AG20443 (cell line): ENCODE measurements around the gene TOX4.
"Not testable (repeated sequence)": the region's sequence is repeated elsewhere in the genome, so short reads cannot be mapped to it uniquely, and the experiment has no call there.

Experiments
- DNase-seq: peaks from one replicate; pipeline ENCODE4 v3.0.0; 2012; ENCODE audit warnings: low spot score, mixed read lengths

The TOX4 gene

DNA sequence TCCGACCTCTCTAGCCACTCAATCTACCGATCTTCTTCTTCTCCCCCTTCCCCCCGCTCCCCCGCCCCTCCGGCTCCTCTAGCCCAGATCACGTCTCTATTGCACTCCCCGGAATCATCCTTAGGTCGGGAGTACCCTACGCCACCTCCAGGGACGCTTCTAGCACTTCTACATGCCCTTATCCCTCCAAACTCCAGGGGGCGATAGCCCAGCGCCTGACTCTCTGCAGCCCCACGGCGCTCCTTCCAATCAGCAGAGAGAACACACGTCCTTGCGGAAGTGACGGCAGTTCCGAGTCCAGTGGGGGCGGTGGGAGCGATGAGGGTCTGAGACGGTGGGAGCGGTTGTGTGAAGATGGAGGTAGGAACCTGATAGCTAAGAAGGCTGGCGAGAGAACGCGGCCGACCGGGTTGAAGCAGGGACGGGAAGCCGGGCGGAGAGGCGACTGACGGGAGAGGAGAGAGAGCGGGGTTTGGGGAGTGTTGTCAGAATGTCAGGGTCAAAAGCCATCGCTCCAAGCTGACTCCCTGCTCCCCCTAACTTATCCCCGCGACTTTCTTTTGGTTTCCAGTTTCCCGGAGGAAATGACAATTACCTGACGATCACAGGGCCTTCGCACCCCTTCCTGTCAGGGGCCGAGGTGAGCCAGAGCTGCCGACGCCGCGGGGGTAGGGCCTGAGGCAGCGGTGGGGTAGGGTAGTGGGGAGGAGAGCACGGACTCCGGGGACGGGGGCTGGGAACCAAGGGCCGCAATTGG is at the start of gene TOX4, which contains the start of gene RAB2B:
TOX4 (plus strand) TSS at position 271 of the 757 bp plus-strand sequence; CDS start at position 355, 84 bp downstream.
RAB2B (minus strand) TSS at position 35 of the 757 bp plus-strand sequence. CDS start 87 bp downstream, outside the sequence.
- peak; percentile 95 for DNase-seq

DNA sequence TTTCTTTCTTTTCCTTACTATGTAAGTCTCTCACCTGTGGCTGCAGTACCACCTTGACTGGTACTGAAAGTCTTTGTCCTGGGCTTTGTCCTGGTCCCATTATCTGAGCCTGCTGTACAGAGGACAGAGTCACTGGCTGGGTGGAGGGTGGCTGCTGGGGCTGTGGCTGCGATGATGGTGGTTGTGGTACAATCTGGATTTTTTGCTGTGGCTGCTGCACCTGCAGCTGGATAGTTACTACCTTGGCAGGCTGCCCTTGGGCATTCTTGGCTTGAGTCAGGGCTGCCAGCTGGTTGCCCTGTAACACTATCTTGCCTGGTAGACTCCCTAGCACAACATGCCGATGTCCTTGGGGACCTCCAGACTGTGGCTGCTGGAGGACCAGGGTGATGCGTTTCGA is 48.1 kb upstream of the TOX4 start:
- no peak for DNase-seq

DNA sequence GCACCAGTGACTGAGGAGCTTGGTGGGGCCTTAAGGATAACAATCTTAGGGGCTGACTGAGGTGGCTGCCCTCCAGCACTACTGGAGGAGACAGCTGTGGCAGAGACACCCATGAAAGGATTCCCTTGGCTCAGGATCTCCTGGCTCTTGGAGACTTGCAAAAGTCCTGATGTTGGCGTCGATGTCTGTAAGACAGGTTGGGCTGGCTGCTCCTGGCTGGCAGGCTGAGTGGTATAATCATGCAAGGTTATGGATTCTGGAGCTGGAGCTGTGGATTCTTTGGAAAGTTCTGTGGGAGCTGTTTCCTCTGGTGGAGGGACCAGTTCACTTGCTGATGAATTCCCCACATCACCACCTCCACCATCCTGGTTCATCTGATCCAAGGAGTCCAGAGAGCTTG is 45.9 kb upstream of the TOX4 start:
- DNase-seq: no peak

DNA sequence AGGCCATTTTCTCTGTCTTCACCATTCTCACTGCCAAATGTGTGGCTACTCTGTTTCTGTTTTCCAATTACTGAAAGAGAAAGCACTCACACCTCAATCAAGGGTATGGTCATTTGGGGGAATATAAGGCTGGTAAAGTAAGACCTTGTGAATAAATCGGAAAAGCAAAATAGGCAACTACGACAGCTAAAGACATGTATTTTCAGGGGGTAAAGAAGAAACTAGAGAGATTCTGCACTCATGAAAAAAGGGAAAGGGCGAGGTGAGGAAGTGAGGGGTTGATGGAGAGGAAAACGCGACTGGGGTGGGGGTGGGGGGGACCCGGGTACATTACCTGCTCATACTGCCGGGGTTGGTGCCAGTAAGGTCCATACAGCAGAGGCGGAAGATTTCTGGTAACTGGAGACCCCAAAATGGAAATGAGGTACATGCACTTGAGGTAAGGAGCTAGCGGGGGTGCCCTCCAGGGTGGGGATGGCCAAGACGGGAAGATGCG is 40.4 kb upstream of the TOX4 start:
- no peak for DNase-seq

DNA sequence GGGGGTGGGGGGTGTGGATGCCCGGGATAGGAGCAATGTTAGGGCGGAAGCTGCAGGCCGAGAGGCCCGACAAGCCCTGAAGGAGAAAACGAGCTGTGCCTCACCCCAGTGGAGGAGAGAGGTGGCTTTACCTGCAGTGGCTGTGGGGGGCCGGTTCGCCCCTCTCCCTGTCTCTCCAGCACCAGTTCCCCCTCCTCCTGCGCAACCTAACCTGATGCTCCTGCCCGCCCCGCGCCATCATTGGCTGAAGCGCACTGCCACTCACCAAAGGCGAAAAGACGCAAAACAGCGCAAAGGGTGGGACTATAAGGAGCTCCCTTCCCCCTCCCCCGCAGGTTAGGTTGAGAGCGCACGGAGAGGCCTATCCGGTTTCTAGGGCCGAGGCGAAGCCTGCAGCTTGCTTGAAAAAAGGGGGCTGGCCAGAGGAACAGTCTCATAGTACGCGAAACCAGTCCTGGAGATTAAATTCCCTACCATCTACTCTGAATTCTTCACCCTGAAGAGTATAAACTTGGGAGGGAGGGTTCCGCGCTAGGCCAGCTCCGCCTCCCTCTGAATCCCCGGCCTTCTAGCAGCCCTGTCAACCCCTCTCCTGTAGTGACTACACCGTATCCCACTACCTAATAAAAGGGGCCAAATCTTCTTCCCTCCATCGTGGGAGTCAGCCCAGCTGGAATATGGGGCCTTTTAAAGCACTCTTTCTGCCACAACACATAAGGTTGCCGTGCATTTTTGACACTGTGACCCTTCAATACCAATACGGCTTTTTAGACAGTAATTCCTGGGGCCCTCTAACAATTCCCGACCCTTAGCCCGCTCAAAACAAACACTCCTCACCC is 39.7 kb upstream of the TOX4 start:
- DNase-seq: peak; percentile 98

DNA sequence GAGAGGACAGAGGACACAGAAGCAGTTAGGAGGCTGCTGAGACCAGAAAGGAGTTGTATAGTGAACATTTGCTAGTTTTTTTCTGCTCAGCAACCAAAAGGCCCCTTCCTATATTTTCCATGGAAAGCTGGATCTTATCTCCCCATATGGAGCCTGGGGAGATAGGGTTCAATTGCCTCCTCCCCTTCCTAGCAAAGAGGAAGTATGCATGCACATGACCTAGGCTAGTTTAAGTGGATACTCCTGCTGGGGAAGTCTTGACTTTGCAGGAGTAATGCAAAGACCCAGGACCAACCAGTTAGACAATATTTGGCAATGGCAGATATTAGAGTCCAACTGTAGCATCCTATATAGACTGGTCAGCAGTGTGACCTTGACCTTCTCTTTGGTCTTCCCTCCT is 36.1 kb upstream of the TOX4 start:
- DNase-seq: no peak

DNA sequence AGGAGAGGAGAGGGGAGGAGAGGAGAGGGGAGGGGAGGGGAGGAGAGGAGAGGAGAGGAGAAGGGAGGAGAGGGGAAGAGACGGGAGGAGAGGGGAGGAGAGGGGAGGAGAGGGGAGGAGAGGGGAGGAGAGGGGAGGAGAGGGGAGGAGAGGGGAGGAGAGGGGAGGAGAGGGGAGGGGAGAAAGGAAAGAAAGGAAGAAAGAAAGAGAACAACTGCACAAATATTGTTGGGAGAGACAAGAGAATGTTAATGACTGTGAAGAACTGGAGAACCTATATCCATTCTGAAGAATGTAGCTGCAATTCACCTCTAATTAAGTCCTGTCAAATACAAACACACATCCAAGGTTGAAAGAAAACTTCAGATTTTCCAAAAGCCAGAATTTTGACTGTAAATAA is 34.3 kb upstream of the TOX4 start:
- DNase-seq: not testable (repeated sequence)

DNA sequence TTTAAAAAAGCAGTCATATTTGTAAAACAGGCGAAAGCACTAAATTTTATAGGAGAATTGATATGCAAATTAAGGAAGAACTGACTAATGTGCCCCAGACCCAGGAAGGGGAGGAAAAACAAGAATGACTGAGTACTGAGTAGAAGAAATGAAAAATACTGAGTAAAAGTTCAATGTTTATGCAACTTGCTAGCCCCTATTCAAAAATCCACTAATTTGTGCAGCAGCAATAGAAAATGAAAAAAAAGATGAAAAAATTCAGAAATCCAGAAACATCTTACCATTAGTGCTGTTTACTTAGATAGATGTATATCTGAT is 27.1 kb upstream of the TOX4 start:
- no peak for DNase-seq

DNA sequence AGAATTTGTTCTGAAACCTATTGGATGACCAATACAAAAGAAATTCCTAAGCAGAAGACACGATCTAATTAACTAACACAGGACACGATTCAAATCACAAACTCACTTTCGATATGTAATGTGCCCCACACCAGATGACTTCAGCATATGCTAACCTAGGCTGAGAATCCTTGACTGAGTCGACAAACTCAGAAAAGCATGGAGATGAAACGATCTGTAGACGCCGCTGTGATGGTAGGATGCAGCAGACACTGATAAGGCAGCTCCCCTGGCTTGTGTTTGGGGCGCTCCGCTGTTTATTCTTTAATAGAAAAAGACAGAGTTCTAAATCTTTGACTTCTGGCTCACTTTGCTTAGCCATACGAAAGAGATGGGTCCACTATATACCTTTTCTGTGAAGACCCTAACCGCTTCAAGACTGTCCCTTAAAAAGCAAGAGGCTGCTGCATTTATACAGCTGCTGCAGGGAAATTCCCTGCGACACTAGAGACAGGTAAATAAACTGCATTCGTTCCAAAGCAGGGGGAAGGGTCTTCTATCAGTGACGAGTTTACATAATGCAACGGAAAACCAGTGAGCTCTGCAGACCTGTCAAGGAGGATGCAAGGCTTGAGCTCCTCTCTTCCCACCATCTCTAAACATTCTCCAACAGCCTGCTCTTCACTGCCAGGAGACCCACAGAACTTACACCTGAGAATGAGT is 22.0 kb upstream of the TOX4 start:
- DNase-seq: peak; percentile 9

DNA sequence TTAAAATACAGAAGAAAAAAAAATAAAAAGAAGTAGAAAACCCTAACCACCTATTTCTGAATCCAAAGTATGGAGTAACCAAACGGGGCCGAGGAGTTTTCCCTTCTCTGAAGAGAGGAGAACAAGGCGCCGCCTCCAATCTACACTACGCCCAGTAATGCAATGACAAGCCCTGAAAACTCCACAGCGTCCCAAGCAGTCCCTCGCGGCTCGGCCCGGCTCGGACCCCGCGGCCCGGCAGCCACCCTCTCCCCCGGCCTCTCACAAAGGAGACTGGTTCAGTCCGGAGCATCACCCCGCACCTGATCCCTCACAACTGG is 21.4 kb upstream of the TOX4 start:
- peak; percentile 51 for DNase-seq

DNA sequence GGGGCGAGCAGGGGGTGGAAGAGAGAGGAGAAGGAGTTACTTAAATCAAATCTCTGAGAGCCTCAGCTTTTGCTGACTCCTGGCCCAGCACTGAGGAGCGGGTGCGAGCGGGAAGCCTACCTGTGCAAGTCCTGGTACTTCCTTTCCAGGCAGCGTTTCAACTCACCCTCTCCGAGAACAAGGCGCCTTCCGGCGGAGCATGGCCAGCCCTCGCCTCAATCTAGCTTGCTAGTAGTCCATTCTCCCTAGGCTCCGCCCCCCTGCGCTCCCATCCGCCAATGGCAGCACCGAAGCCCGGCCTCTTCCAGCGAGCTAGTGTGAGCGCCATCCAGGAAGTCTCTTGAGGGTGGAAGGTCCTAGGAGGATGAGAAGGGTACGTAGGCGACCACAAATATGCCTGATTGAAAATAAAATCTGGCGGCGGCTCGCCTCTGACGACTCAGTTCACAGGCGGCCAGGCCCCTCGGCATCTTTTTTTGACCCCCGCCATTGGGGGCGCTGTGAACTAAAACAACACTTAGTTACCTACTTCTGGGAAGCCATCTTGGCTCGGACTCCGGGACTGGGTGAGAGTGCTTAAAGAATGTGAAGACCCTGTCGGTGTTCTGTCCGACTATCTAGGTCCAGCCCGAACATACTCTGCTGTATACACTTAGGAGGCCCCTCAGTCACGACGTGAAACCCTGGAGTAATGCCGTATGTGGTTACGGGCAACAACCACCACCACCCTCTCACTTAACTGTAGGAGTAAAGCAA is 20.9 kb upstream of the TOX4 start, which contains the start of gene CHD8:
CHD8 (minus strand) TSS at position 212 of the 756 bp plus-strand sequence. CDS start 24,480 bp downstream, outside the sequence.
- peak; percentile 99 for DNase-seq

DNA sequence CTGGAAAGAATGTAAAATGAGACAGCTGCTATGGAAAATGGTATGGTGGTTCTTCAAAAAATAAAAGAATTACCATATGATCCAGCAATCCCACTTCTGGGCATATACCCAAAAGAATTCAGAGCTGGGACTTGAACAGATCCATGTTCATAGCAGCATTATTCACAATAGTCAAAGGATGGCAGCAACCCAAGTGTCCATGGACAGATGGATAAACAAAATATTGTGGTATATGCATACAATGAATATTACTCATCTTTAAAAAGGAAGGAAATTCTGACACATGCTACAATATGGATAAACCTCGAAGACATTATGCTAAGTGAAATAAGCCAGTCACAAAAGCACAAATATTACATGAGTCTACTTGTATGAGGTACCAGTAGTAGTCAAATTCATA is 9.4 kb upstream of the TOX4 start:
- DNase-seq: no peak

DNA sequence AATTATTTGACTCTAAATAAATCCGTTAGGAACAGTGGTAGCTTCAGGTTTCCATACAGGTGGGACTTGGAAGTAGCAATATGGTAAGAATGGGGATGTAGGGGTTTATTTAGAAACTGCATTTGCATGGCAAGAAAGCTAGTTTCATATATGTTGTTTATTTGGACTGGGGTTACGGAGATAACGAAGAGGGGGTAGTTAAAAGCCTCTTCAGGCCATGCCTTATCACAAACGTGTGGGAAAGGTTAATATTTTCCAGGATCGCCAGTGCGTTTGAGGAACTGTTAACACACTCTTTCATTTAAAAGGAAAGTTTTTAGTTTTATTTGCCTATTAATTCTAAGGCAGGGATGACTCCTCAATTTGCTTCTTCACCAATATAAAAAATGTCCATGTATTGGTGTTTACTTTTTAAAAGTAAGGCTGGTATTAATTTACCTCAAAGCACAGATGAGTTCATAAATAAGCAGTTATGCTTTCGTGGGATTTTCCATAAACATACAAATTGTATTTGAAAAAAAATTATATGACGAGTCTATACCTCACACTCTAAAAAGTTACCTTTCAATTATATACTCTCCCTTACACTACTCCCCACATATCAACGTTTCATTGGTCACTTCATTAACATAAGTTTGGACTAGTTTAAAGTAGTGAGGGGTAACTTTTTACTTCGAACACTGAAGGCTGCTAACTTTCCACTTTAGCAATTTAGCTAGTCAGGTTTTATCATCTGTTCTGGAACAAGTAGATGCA is 1.1 kb upstream of the TOX4 start:
- no peak for DNase-seq

DNA sequence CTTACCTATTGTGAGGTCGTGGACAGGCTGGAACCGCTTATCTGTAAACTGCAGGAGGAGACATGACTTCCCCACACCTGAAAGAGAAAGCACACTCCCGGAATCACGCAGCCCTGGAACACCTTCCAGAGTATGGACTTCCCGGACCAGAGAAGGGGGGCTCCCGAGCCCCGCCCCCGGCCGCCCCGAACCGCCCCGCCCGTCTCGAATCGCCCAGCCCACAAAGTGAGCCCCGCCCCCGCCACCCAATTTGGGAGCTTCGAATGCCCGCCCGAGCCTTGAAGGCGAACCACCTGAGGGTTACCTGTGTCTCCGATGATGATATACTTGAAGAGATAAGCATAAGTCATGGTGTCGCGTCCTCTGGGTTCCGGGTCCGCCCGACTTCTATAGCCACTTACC is 471 bp upstream of the TOX4 start:
- peak; percentile 87 for DNase-seq

DNA sequence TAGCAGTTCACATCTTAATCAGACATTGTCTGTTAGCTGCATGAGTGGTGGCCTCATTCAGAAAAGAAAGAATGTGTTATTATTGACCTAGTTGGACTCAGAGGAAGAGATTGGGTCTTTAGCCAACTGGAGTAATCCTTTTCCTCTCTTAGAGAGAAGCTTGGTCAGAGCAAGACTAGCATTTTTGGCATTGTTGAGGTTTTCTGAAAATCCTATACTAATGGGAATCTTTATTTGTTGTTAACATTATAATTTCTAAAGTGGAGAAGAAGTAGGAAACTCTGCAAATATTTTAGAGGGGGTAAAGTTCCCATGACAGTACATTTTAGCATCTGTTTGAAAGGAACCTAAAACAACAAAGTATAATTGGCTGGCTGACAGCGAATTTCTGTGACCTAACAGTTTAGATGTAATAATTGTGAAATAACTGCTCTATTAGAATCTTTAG is 9.7 kb downstream of the TOX4 start:
- DNase-seq: peak; percentile 68

DNA sequence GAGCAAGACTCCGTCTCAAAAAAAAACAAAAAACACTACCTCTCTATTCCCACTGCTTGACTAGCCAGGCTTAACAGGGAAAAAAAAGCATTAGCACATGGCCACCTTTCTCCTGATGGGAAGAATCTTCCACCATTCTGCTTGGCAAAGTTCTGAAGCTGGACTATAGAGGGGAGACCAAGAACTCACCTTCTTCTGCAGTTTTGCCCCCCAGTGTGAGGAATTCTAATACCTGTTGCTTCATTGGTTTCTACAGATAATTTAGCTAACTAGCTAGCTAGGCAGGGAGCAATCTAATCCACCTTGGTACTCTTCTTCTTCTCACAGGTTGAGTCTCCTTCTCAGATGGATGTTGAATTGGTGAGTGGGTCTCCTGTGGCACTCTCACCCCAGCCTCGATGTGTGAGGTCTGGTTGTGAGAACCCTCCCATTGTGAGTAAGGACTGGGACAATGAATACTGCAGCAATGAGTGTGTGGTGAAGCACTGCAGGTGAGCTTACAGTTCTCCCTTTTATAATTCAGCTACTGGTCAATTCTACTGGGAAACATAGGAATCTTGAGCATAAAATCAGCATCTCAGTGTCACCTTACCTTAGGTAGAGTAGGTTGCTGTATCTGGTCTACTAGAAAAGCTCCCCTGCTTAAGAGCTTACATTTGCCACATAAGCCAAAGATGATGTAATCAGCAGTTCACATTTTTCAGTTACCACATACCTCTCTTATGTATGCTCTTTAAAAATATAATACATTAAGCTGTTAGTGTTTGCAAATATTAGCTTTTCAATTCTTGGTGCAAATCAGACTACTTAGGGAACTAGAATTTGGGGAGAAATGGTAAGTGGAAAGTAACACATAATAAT is 18.1 kb downstream of the TOX4 start:
- DNase-seq: no peak

DNA sequence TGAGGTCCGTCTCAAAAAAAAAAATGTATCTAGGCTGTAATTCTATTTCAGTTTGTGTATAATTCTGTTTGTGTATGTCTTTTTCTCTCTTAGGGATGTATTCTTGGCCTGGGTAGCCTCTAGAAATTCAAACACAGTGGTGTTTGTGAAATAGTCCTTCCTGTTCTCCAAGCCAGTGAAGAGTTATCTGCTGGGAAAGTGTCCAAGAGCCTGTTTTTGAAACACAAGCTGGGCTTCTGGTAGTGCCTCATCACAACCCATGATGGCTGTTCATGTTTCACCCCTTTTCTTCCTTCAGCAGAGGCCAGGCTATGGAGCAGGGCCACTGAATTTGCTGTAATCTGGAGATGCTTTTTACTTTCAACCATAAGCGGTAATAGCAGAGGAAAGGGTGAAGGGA is 19.5 kb downstream of the TOX4 start:
- DNase-seq: no peak

DNA sequence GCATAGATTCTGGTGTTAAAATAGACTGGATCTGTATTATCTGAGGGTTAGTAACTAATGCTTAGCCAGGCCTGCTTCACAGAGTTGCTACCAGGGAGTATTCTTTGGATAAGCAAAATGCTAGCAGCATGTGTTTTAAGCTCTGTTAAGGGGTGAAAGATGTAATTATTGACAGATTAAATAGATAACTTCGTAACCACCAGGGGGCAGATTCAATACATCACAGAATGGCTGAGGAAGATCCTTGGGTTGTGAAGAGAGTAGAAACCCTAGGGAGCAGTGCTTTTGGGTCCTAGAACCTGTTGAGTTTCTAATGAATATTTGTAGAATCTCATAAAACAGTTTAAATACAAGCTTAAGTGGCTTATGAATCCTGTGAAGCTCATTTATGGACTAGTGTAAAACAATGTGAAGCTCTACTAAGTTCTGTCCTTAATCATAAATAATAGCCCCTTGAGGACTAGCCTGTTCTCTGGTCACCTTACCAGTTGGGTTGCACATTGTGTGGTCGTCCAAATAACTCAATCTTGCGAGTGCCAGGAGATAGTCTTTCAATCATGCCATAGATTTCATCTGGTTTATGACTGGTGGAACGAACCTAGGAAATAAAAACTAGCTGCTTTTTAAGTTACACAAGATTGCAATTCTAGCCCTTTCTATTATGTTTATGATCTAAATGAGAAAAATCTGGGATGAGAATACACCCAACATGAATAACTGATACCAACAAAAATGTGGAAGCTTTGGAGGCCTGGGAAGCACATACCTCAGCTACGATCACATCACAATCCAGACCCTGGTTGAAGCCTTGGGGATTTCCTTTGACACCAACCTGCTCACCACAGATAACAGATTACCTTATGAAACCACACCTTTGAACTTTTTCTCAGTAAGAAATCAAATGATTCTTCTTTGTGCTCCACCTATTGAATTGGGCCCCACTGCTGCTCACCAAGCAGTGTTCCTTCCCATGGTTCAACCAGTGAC is 21.8 kb downstream of the TOX4 start:
- peak; percentile 50 for DNase-seq

DNA sequence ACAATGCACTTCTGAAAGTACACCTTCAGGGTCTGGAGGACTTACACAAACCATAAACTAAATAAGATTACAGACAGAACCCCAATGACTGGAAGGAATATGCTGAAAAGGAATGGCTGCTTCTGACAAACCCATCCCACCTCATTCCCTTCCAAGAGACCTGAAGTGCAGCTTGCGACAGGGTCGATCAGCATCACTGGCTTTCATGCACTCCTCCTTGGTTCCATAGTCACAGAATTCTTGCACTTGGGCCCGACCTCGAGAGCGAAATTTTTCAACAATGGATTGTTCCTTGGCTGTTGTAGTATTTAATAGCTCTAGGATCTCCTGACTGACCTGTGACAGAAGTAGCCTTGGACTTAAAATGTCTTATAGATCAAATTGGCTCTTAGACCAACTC is 24.6 kb downstream of the TOX4 start:
- DNase-seq: no peak
